K562 (cell line): Measurements from ENCODE around the gene KCNJ13. TPM values are rescaled to one million over a fixed set of nuclear protein-coding genes. Genes with fewer than 3 reads are reported as not detected.

Experiments
- ATAC-seq: fragments of 200-7000 bp; cut with Tn5 transposase; 3 replicates; pipeline ENCODE4 v1.9.1; 2020; ENCODE audit warnings: moderate library complexity
- BruUV-seq: library from RNA; stranded (reverse); fragments of 400-500 nt; replicated peaks from 2 replicates; lab custom pipeline; 2021; lab: Mats Ljungman, UMichigan
- CTCF ChIA-PET: fragments of 300-600 bp; formaldehyde crosslinking; extraction: SDS; loops from one replicate; lab custom pipeline; 2021; ENCODE audit warnings: low intra/inter-chr PET ratio; lab: Yijun Ruan, JAX
- POLR2A ChIA-PET: fragments of 300-600, 350-650 bp; sonication (Branson Sonifier 250); formaldehyde crosslinking; extraction: SDS; loops from one replicate; lab custom pipeline; 2021; ENCODE audit warnings: antibody characterized with exemption, inconsistent platforms; lab: Yijun Ruan, JAX
- DNase-seq, 4 experiments: peaks; one replicate each; pipeline versions ENCODE4 v3.0.0 to v3.0.0-alpha.2; 2011 to 2018; ENCODE audit warnings: low spot score in 3 of 4, mixed read lengths in 3 of 4; ENCODE audit errors: extremely low read depth in 1 of 4
- FAIRE-seq: peaks from 2 replicates; lab custom pipeline; 2011; peaks lifted over from hg19 to GRCh38; lab: Jason Lieb, UNC
- H2AFZ ChIP-seq: 2 replicates; pipeline ENCODE4 v1.6.0; 2011; ENCODE audit warnings: low read depth, low read length, control low read depth, inconsistent platforms
- H3K27ac ChIP-seq: fragments of 200-600 bp; 3 replicates; pipeline ENCODE4 v1.8.0; 2011; ENCODE audit warnings: low read depth, mild to moderate bottlenecking, control low read depth, inconsistent platforms, low read length, moderate library complexity, mixed read lengths; ENCODE audit errors: extremely low read depth
- H3K27me3 ChIP-seq, 2 experiments: fragments of 300-600 bp in 1 of 2; 2 replicates in 1 of 2; 3 replicates in 1 of 2; pipeline versions ENCODE4 v1.6.0 to v1.8.0; 2011; ENCODE audit warnings: inconsistent platforms in 2 of 2, low read length in 2 of 2, mild to moderate bottlenecking in 1 of 2, mixed read lengths in 1 of 2, moderate library complexity in 1 of 2; ENCODE audit not compliant: control insufficient read depth in 2 of 2, insufficient read depth in 2 of 2
- H3K36me3 ChIP-seq: fragments of 300-600 bp; 3 replicates; pipeline ENCODE4 v1.8.0; 2011; ENCODE audit warnings: mild to moderate bottlenecking, low read length, inconsistent platforms; ENCODE audit not compliant: control insufficient read depth, insufficient read depth
- H3K4me1 ChIP-seq, 2 experiments: fragments of 200-600 bp in 1 of 2; replicated peaks in 1 of 2; 2 replicates in 1 of 2; 3 replicates in 1 of 2; pipeline versions ENCODE4 v1.5.1 to v1.8.0; 2011; ENCODE audit warnings: inconsistent platforms in 2 of 2, low read length in 2 of 2, mild to moderate bottlenecking in 1 of 2, mixed read lengths in 1 of 2, moderate library complexity in 1 of 2; ENCODE audit not compliant: control insufficient read depth in 2 of 2, insufficient read depth in 2 of 2
- H3K4me2 ChIP-seq: 2 replicates; pipeline ENCODE4 v1.6.1; 2011; ENCODE audit warnings: low read length, control low read depth, inconsistent platforms, mixed read lengths; ENCODE audit not compliant: insufficient read depth
- H3K4me3 ChIP-seq: fragments of 200-600 bp; sonication (generic), shearing (Covaris generic); 2 replicates; pipeline ENCODE4 v1.5.1; 2016; ENCODE audit warnings: control low read depth, inconsistent platforms
- H3K79me2 ChIP-seq: fragments of 200-600 bp; 3 replicates; pipeline ENCODE4 v1.8.0; 2011; ENCODE audit warnings: low read length, inconsistent platforms; ENCODE audit not compliant: control insufficient read depth, insufficient read depth
- H3K9ac ChIP-seq, 2 experiments: 2 replicates each; pipeline versions ENCODE4 v1.6.0 to v1.6.1; 2011; ENCODE audit warnings: low read depth in 2 of 2, low read length in 2 of 2, control low read depth in 1 of 2, inconsistent platforms in 1 of 2, mild to moderate bottlenecking in 1 of 2, mixed read lengths in 1 of 2; ENCODE audit not compliant: insufficient read depth in 1 of 2
- H3K9me1 ChIP-seq: one replicate; pipeline ENCODE4 v1.6.0; 2011; ENCODE audit warnings: inconsistent platforms, mild to moderate bottlenecking, low read length, moderate library complexity; ENCODE audit not compliant: control insufficient read depth, insufficient read depth
- H3K9me3 ChIP-seq: replicated peaks from 2 replicates; pipeline ENCODE4 v1.5.1; 2011; ENCODE audit warnings: low read depth, low read length, inconsistent platforms; ENCODE audit not compliant: control insufficient read depth, insufficient read depth
- H4K20me1 ChIP-seq: replicated peaks from 2 replicates; pipeline ENCODE4 v1.6.1; 2011; ENCODE audit warnings: low read length, inconsistent platforms, mixed read lengths; ENCODE audit not compliant: control insufficient read depth, insufficient read depth
- CBFB ChIP-seq: sonication (generic); formaldehyde crosslinking; IDR thresholded peaks from 2 replicates; pipeline ENCODE4 v1.4.0; 2020; ENCODE audit warnings: mild to moderate bottlenecking, missing genetic modification reagents
- CSDE1 ChIP-seq, 2 experiments: fragments of 450-650 bp; IDR thresholded peaks; 2 replicates each; pipeline ENCODE4 v1.6.1; 2016; ENCODE audit warnings: mild to moderate bottlenecking in 1 of 2
- FOXM1 ChIP-seq, 2 experiments: fragments of 450-650 bp in 1 of 2; sonication (generic) in 1 of 2; formaldehyde crosslinking in 1 of 2; IDR thresholded peaks; 2 replicates each; pipeline versions ENCODE4 v1.6.1 to v1.9.0; 2017 to 2022; ENCODE audit warnings: low read depth in 2 of 2, mild to moderate bottlenecking in 2 of 2, missing genetic modification reagents in 1 of 2, moderate library complexity in 1 of 2
- GATAD2A ChIP-seq: fragments of 450-650 bp; IDR thresholded peaks from 2 replicates; pipeline ENCODE4 v1.6.1; 2017
- JUND ChIP-seq, 2 experiments: IDR thresholded peaks; 2 replicates in 1 of 2; 3 replicates in 1 of 2; pipeline ENCODE4 v1.6.1; 2011; ENCODE audit warnings: borderline replicate concordance in 2 of 2, low read depth in 2 of 2, low read length in 2 of 2, improper control_type of control experiment in 1 of 2, missing biosample characterization in 1 of 2, missing genetic modification characterization in 1 of 2, missing genetic modification reagents in 1 of 2
- MBD1 ChIP-seq: fragments of 250-450 bp; sonication (Bioruptor Pico); IDR thresholded peaks from 2 replicates; pipeline ENCODE4 v1.8.0; 2022; ENCODE audit warnings: inconsistent platforms
- NELFE ChIP-seq: IDR thresholded peaks from 2 replicates; pipeline ENCODE4 v1.6.1; 2011; ENCODE audit warnings: mild to moderate bottlenecking; ENCODE audit not compliant: insufficient read depth, insufficient read length
- PCBP2 ChIP-seq: fragments of 200-400 bp; formaldehyde crosslinking; IDR thresholded peaks from 2 replicates; pipeline ENCODE4 v1.6.1; 2018; ENCODE audit warnings: low read length, low read depth, mild to moderate bottlenecking, moderate library complexity; ENCODE audit not compliant: poor library complexity, severe bottlenecking
- RBM34 ChIP-seq: fragments of 200-400 bp; formaldehyde crosslinking; IDR thresholded peaks from 2 replicates; pipeline ENCODE4 v1.6.1; 2018; ENCODE audit warnings: low read length, borderline replicate concordance; ENCODE audit not compliant: insufficient read depth
- ZEB2 ChIP-seq: fragments of 450-650 bp; IDR thresholded peaks from 2 replicates; pipeline ENCODE4 v1.6.1; 2016
- ZNF609 ChIP-seq: sonication (generic); formaldehyde crosslinking; IDR thresholded peaks from 2 replicates; pipeline ENCODE4 v1.8.1; 2023; ENCODE audit warnings: missing genetic modification reagents, mild to moderate bottlenecking, borderline replicate concordance
- ZNF75A ChIP-seq: fragments of 450-650 bp; formaldehyde crosslinking; IDR thresholded peaks from 2 replicates; pipeline ENCODE4 v1.4.0; 2020; ENCODE audit warnings: mild to moderate bottlenecking
- ZNF780A ChIP-seq: fragments of 250-450 bp; sonication (Bioruptor Pico); IDR thresholded peaks from 2 replicates; pipeline ENCODE4 v1.5.0; 2021; ENCODE audit warnings: mild to moderate bottlenecking
- ZSCAN29 ChIP-seq: fragments of 450-650 bp; IDR thresholded peaks from 2 replicates; pipeline ENCODE4 v1.6.1; 2017
- WGBS: fragments of 100-300 bp; shearing (Covaris generic); methylation state at CpG from one replicate; pipeline ENCODE4 v1.1.6; 2016; ENCODE audit warnings: low coverage, mixed read lengths; ENCODE audit not compliant: insufficient coverage; ENCODE audit errors: missing lambda C conversion rate; 5-methylcytosine and 5-hydroxymethylcytosine counted together
- in situ Hi-C: fragments of 300-500 bp; cut with MboI; formaldehyde crosslinking; loops from 4 replicates; pipeline ENCODE4 v1.15.0; 2018; ENCODE audit warnings: inconsistent platforms, mixed read lengths
- intact Hi-C: fragments of 100-400 bp; cut with micrococcal nuclease; formaldehyde crosslinking; loops from 2 replicates; pipeline ENCODE4 v1.14.2; 2022
- polyA plus RNA-seq, 8 experiments: library from polyadenylated mRNA; depleted of rRNA in 4 of 8; stranded (reverse) in 5 of 8; unstranded in 3 of 8; fragments of >200 nt; fragmentation: Nextera tagmentation in 2 of 8; fragmentation: Illumina TruSeq in 1 of 8; extraction: Ambion mirVana in 2 of 8; extraction: Trizol in 1 of 8; gene quantifications; 2 replicates each; pipeline versions ENCODE4 v1.2.1 to v1.2.3, GENCODE V29; 2011 to 2014; ENCODE audit warnings: inconsistent platforms in 1 of 8, missing spikeins in 1 of 8
- total RNA-seq, 7 experiments: library from RNA; depleted of rRNA in 6 of 7; stranded (reverse); fragments of >200 nt in 6 of 7; fragmentation: Illumina TruSeq in 2 of 7; extraction: Trizol in 2 of 7; gene quantifications; 2 replicates each; pipeline versions ENCODE4 v1.2.1 to v1.2.3, GENCODE V29; 2011 to 2021; ENCODE audit warnings: low replicate concordance in 1 of 7

KCNJ13 gene
- total and polyA plus RNA-seq, 9 of the 15 experiments (the other 6 are each of a cell fraction or from before 2014, with no cell fraction given), result 0.45 TPM; not detected in 8

GRCh38 chr2:232761301-232761907, 15.0 kb downstream of the KCNJ13 start (continued):
- TF ChIP-seq ZNF609 (CRISPR knock-in tag), result no peak
- no peak for TF ChIP-seq CSDE1 (IDR thresholded peaks at IDR 0.05)
- TF ChIP-seq FOXM1 (IDR thresholded peaks at IDR 0.05; ENCODE audit: low read depth), result no peak
- TF ChIP-seq FOXM1 (CRISPR knock-in tag; IDR thresholded peaks at IDR 0.05; ENCODE audit: low read depth), result no peak

- Histone ChIP-seq H3K9ac (no peak overlapping the region), H3K4me3 (no peak overlapping the region), H3K4me1 (no peaks in the 10 kb centered on the region), H3K79me2 (no peaks in the 10 kb centered on the region; the same call in 2 of the 3 replicates), H3K27ac (no peak overlapping the region), H3K27me3 (no peaks in the 10 kb centered on the region), H3K4me2 (no peak overlapping the region), H3K9me1 (no peaks in the 10 kb centered on the region), H4K20me1 (no peaks in the 10 kb centered on the region), H3K9me3 (no peaks in the 10 kb centered on the region), H2AFZ (no peak overlapping the region), H3K36me3 (peaks cover 66% of the 10 kb centered on the region; the same call in 2 of the 3 replicates)
- DNase-seq (no peak), ATAC-seq (no peak), FAIRE-seq (no peak)
- POLR2A ChIA-PET, result interaction anchor here (2.2 kb wide), 1 partner anchor 15 kb away, joined by 6 read pairs; no protein-coding TSS in a partner anchor
- 90% methylated on average over 2 of the region's 2 CpGs for WGBS
- CTCF ChIA-PET, result interaction anchor here (1.1 kb wide), 1 partner anchor 151 kb away, joined by 3 read pairs; no protein-coding TSS in a partner anchor
- no TSS peak for BruUV-seq
- intact Hi-C loops (no loop called here), in situ Hi-C loops (no loop called here)
- no peak for TF ChIP-seq GATAD2A
- no peak for TF ChIP-seq RBM34
- TF ChIP-seq JUND (IDR thresholded peaks at IDR 0.05; ENCODE audit: borderline replicate concordance, low read depth, low read length), result no peak
- TF ChIP-seq JUND (tag; IDR thresholded peaks at IDR 0.05; ENCODE audit: borderline replicate concordance, low read depth, low read length), result no peak
- TF ChIP-seq ZSCAN29, result no peak
- TF ChIP-seq MBD1 (CRISPR knock-in tag), result no peak
- TF ChIP-seq ZNF75A (CRISPR knock-in tag), result no peak
- no peak for TF ChIP-seq NELFE
- TF ChIP-seq PCBP2, result no peak
- TF ChIP-seq ZEB2, result no peak
- no peak for TF ChIP-seq ZNF780A
- TF ChIP-seq CBFB (CRISPR knock-in tag), result no peak
Observed at GRCh38 chr2:232757905-232758304, 18.5 kb downstream of the KCNJ13 start.
